ENCODE results near the gene CCN5.

The CCN5 gene

DNA sequence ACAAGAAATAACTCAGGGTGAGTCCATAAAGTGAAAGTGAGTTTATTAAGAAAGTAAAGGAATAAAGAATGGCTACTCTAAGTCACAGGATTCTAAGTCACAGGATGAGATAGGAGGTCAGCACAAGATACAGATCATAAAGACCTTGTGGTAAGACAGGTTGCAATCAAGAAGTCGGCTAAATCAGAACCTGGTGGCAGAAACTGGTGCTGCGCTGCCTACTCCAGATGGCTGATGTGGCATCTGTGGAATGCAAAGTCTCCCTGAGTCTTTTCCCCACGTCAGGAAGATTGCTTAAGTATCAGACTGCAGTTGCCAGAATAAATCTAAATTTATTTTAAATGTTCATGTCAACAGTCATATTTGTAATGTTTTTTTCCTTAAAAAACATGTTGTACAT is 19.8 kb downstream of the CCN5 start:
- Histone ChIP-seq H3K27me3 (ENCODE audit: low read depth, low read length) (no peaks in the 10 kb centered on the region), H3K79me2 (ENCODE audit: low read length) (no peaks in the 10 kb centered on the region), H3K4me1 (ENCODE audit: low read length) (peaks cover 4% of the 10 kb centered on the region; the same call in 1 of the 2 replicates), H3K4me3 (ENCODE audit: low read length) (no peak overlapping the region), H3K9me3 (ENCODE audit: insufficient read depth, low read length) (no peaks in the 10 kb centered on the region), H4K20me1 (ENCODE audit: insufficient read depth, low read length) (no peaks in the 10 kb centered on the region), H3K9ac (ENCODE audit: low read length) (no peak overlapping the region), H3K36me3 (replicated peaks; ENCODE audit: low read depth, low read length) (no peaks in the 10 kb centered on the region), H3K4me2 (ENCODE audit: low read length) (no peak overlapping the region), H2AFZ (ENCODE audit: low read depth, low read length) (no peak overlapping the region), H3K27ac (ENCODE audit: low read length) (no peak overlapping the region)
- TF ChIP-seq, protein P1, sequence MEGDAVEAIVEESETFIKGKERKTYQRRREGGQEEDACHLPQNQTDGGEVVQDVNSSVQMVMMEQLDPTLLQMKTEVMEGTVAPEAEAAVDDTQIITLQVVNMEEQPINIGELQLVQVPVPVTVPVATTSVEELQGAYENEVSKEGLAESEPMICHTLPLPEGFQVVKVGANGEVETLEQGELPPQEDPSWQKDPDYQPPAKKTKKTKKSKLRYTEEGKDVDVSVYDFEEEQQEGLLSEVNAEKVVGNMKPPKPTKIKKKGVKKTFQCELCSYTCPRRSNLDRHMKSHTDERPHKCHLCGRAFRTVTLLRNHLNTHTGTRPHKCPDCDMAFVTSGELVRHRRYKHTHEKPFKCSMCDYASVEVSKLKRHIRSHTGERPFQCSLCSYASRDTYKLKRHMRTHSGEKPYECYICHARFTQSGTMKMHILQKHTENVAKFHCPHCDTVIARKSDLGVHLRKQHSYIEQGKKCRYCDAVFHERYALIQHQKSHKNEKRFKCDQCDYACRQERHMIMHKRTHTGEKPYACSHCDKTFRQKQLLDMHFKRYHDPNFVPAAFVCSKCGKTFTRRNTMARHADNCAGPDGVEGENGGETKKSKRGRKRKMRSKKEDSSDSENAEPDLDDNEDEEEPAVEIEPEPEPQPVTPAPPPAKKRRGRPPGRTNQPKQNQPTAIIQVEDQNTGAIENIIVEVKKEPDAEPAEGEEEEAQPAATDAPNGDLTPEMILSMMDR (IDR thresholded peaks at IDR 0.05; ENCODE audit: low read depth, low read length), result no peak
- TF ChIP-seq EZH2phosphoT487 (IDR thresholded peaks at IDR 0.05; ENCODE audit: low read depth), result no peak

DNA sequence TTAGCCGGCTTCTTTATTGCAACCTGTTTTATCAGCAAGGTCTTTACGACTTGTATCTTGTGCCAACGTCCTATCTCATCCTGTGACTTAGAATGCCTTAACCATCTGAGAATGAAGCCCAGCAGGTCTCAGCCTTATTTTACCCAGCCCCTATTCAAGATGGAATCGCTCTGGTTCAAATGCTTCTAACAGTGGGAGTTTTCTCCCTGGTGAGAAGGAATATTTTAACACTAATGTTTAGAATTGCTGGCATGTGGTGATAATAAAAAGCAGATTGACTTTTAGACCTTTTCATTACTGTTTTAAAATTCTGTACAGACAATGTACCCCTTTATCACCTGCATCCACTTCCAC is 20.6 kb downstream of the CCN5 start:
- Histone ChIP-seq H3K27me3 (ENCODE audit: low read depth, low read length) (no peaks in the 10 kb centered on the region), H4K20me1 (ENCODE audit: insufficient read depth, low read length) (no peaks in the 10 kb centered on the region), H3K9ac (ENCODE audit: low read length) (no peak overlapping the region; the same call in 1 of the 2 replicates), H3K4me3 (ENCODE audit: low read length) (peak overlapping the region; percentile 64), H3K9me3 (ENCODE audit: insufficient read depth, low read length) (no peaks in the 10 kb centered on the region), H3K36me3 (replicated peaks; ENCODE audit: low read depth, low read length) (no peaks in the 10 kb centered on the region), H2AFZ (ENCODE audit: low read depth, low read length) (peak overlapping the region; percentile 61; the same call in 1 of the 2 replicates), H3K4me2 (ENCODE audit: low read length) (peak overlapping the region; percentile 55), H3K4me1 (ENCODE audit: low read length) (peaks cover 4% of the 10 kb centered on the region; the same call in 1 of the 2 replicates), H3K79me2 (ENCODE audit: low read length) (no peaks in the 10 kb centered on the region), H3K27ac (ENCODE audit: low read length) (no peak overlapping the region)
- TF ChIP-seq EZH2phosphoT487 (IDR thresholded peaks at IDR 0.05; ENCODE audit: low read depth), result no peak
- TF ChIP-seq, protein P1 (IDR thresholded peaks at IDR 0.05; ENCODE audit: low read depth, low read length), result no peak

DNA sequence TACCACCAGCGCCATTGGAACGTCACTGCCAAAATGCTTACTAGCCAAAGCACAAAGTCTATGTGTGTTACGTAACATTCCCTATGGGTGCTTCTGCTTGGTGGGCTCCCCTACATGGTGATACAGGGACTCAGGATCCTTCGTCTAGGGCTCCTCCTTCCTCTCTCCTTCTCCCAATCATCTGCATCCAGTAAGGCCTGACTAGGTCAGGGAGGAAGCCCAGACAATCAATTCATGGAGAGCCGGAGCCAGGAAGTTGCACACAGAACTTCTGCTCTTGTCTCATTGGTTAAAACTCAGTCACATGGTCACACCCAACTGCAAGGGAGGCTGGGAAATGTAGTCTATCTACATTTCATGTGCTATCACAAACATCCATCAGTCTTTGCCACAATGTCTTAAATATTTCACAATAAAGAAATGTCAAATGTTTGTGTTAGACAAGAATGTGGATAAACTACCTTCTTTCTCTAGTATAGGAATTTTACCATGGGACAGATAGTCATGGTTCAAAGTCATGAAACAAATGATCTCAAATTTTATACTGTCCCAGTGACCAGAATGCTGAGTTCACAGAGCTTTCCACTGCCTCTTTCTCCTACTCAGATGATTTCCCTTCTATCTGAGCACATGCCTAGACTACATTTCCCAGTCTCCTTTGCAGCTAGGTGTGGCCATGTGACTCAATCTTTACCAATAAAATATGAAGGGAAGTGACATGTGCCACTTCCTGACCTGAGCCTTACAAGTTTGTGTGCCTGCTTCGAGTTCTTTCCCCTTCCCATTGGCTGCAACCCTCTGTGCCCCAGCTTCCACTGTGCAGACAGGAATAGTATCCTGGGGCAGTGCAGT is 21.2 kb downstream of the CCN5 start:
- Histone ChIP-seq H3K27ac (ENCODE audit: low read length) (no peak overlapping the region), H3K4me3 (ENCODE audit: low read length) (peak overlapping the region; percentile 64)

DNA sequence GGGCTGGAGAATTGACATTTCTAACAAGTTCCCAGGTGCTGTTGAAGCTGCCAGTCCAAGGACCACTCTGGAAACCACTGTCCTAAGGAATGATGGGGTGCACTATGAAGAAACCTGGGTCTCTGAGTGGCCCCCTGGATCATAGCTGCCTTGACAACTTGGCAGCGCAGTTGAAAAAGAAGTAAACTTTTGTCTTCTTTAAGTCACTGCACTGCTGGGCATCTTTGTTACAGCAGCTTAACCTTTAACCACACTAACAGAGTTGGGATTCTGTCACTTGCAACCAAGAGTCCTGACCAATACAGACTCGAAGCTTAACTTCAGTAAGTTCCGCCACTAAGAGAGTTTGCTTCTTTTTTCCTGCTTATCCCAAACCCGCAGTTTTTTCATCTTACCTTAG is 21.9 kb downstream of the CCN5 start:
- H3K27ac ChIP-seq (ENCODE audit: low read length), result no peak overlapping the region
- H3K79me2 ChIP-seq (ENCODE audit: low read length), result no peaks in the 10 kb centered on the region
- no peaks in the 10 kb centered on the region for H4K20me1 ChIP-seq (ENCODE audit: insufficient read depth, low read length)
- H3K4me1 ChIP-seq (ENCODE audit: low read length), result peaks cover 4% of the 10 kb centered on the region; the same call in 1 of the 2 replicates
- H3K4me3 ChIP-seq (ENCODE audit: low read length), result 0 out of 2 replicates have a peak overlapping the region, but pooled peaks have one; percentile 5
- H3K36me3 ChIP-seq (replicated peaks; ENCODE audit: low read depth, low read length), result no peaks in the 10 kb centered on the region
- TF ChIP-seq, protein P1 (IDR thresholded peaks at IDR 0.05; ENCODE audit: low read depth, low read length), result no peak
- TF ChIP-seq EZH2phosphoT487 (IDR thresholded peaks at IDR 0.05; ENCODE audit: low read depth), result no peak
- no peaks in the 10 kb centered on the region for H3K9me3 ChIP-seq (ENCODE audit: insufficient read depth, low read length)
- H3K27me3 ChIP-seq (ENCODE audit: low read depth, low read length), result no peaks in the 10 kb centered on the region
- peak overlapping the region; percentile 55; the same call in 1 of the 2 replicates for H3K4me2 ChIP-seq (ENCODE audit: low read length)
- H3K9ac ChIP-seq (ENCODE audit: low read length), result no peak overlapping the region
- no peak overlapping the region for H2AFZ ChIP-seq (ENCODE audit: low read depth, low read length)

More for the DNA sequence above, 21.2 kb downstream of the CCN5 start:
- Histone ChIP-seq H4K20me1 (ENCODE audit: insufficient read depth, low read length) (no peaks in the 10 kb centered on the region), H3K4me1 (ENCODE audit: low read length) (peaks cover 4% of the 10 kb centered on the region; the same call in 1 of the 2 replicates), H3K27me3 (ENCODE audit: low read depth, low read length) (no peaks in the 10 kb centered on the region), H3K36me3 (replicated peaks; ENCODE audit: low read depth, low read length) (no peaks in the 10 kb centered on the region), H3K79me2 (ENCODE audit: low read length) (no peaks in the 10 kb centered on the region), H3K4me2 (ENCODE audit: low read length) (peak overlapping the region; percentile 55), H3K9ac (ENCODE audit: low read length) (no peak overlapping the region; the same call in 1 of the 2 replicates), H3K9me3 (ENCODE audit: insufficient read depth, low read length) (no peaks in the 10 kb centered on the region), H2AFZ (ENCODE audit: low read depth, low read length) (peak overlapping the region; percentile 61; the same call in 1 of the 2 replicates)
- no peak for TF ChIP-seq EZH2phosphoT487 (IDR thresholded peaks at IDR 0.05; ENCODE audit: low read depth)
- TF ChIP-seq, protein P1 (IDR thresholded peaks at IDR 0.05; ENCODE audit: low read depth, low read length), result no peak

Measured in OCI-LY3 (cell line).